Left kidney (tissue), 2 donors: Measurements from ENCODE around the gene BICC1. TPM values are rescaled to one million over a fixed set of nuclear protein-coding genes. Genes with fewer than 3 reads are reported as not detected.

Source experiments
- DNase-seq: peaks from one replicate; pipeline ENCODE4 v3.0.0-alpha.2; 2013
- polyA plus RNA-seq: library from polyadenylated mRNA; unstranded; fragments of 120-200 nt; gene quantifications from one replicate; pipeline ENCODE4 v1.2.1, GENCODE V29; 2013; ENCODE audit not compliant: insufficient read length

Gene BICC1
- polyA plus RNA-seq, 1 donor: 98.1 TPM

DNA sequence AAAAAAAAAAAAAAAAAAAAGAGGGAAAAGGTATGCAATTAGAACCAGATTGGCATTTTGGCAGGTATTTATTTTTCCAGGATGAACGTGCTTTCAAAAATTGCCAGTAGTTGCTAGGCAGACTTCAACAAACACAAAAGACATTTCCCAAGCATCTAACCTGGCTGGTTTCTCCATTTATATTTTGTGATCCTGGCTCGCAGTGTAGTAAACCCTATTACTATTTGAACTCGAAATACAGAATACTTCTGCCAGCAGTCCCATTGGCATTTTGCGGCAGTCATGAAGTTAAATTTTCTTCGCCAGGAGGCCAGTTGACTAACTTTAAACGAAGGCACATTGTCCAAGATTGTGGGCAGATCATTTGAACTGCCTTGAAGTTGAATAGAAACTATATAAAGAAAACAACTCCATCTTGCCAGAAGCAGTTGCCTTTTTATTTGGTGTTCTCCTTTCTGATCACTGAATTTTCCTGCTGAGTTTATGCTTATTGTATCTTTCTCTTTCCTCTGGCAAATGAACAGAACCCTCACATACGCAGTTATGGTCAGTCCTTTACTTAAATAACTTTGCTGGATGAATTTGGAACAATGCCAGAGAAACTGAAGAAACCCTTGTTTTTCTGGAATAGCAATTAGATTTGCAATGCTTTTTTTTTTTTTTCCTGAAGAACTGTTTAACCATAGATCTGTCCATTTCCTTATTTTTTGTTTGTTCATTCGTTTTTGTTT, 132.9 kb downstream of the BICC1 start:
- no peak for DNase-seq

GRCh38 chr10:58647376-58648112, 134.9 kb downstream of the BICC1 start:
- no peak for DNase-seq

GRCh38 chr10:58648131-58648530, 135.5 kb downstream of the BICC1 start:
- DNase-seq: no peak

DNA sequence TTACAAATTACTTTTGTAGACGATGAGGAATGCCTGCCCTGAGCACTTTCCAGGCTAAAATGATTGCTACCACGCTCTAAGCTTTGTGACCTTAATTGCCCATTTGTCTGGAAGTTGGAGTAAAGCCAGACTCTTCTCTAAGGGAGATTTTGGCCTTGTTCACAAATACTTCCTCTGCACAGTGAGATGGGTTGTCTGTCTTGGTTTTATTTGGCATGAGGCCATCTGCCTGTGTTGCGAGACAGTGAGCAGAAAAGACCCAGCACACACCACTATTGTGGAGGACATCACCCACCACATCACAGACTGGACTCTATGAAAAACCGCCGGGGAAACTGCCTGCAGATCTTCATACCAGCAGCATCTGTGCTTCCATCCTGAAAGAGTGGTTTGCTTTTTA, 138.4 kb downstream of the BICC1 start:
- no peak for DNase-seq

GRCh38 chr10:58651742-58652141, 139.1 kb downstream of the BICC1 start:
- DNase-seq: no peak

DNA sequence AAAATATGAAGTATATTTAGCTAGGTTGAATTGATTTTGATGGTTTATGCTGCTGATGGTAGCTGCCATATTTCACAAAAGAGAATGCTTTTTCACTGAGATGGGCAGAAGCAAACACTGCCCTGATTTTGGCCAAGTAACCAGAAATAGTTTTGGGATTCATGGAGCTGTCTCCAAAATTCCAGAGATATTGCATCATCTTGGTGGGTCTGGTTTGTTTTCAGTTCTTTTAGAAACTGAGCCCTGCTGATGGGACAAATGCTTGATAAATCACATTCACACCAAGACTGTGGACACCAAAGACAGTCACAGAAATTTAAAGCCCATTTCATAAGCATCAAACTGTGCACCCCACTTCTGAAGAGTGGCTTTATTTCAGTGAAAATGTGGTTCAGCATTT, 140.5 kb downstream of the BICC1 start:
- DNase-seq: no peak

DNA sequence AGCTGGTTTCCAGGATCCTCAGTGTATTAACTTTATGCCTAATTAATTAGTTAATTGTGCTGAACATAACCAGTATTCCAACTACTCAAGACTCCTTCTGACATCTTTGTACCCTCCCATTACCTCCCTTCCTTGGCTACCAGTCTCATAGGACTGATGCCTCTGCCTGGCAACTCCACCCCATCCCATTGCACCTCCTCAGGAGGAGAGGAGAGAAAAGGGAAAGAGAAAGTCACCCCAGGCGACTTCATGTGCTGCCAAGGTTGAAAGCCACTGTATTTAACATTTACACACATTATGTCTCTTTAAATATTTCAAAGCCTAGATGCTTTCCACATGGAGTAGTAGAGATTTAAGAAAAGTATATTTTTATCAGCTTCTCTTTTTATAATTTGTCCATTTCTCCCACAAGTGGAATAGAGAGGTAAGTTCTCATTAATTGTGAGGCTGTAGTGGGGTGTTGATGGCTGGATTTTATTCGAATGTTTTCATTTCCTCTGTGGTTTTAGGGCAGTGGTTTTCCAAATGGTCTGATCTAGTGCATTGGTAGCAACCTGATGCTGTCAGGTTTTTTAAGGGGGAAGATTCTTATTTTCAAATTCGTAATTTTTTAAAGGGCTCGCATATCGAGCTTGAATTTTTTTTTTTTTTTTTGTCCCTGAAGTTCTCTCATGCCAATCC, 148.0 kb downstream of the BICC1 start:
- no peak for DNase-seq

GRCh38 chr10:58661336-58661735, 148.7 kb downstream of the BICC1 start:
- no peak for DNase-seq

- DNase-seq: no peak
Measured at GRCh38 chr10:58661902-58662301, 149.2 kb downstream of the BICC1 start.

- no peak for DNase-seq
Measured at GRCh38 chr10:58662314-58662713, 149.6 kb downstream of the BICC1 start.

DNA sequence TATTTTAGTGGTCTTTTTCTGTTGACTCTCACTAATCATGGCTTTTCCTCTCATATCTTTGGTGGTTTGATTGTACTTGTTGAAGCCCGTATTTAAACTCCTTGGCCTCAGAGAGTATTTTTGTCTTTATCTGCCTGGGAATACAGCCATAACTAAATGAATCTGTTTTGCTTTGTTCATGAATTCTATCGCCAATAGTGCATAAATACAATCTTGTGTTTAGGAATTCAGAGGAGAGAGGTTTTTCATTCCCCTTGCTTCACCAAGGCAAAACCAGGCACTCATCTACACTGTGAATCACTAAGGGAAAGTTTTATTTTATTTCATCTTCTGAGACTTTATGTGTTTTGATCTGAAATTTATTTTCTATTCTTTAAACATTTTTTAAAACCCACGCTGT, 152.7 kb downstream of the BICC1 start:
- DNase-seq: no peak

DNA sequence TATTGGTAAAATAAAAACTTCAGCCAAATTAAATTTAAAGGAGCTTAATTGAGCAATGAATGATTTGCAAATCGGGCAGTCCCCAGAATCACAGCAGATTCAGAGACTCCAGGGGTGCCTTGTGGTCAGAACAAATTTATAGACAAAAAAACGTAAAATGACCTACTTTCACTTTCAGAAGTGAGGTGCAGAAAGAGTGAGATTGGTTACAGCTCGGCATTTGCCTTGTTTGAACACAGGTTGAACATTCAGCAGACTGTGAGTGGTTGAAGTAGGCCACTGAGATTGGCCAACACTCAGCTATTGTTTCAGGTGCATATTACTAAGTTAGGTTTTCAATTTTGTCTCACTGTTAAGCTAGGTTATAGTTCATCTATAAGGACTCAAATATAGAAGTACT, 153.4 kb downstream of the BICC1 start:
- no peak for DNase-seq

DNA sequence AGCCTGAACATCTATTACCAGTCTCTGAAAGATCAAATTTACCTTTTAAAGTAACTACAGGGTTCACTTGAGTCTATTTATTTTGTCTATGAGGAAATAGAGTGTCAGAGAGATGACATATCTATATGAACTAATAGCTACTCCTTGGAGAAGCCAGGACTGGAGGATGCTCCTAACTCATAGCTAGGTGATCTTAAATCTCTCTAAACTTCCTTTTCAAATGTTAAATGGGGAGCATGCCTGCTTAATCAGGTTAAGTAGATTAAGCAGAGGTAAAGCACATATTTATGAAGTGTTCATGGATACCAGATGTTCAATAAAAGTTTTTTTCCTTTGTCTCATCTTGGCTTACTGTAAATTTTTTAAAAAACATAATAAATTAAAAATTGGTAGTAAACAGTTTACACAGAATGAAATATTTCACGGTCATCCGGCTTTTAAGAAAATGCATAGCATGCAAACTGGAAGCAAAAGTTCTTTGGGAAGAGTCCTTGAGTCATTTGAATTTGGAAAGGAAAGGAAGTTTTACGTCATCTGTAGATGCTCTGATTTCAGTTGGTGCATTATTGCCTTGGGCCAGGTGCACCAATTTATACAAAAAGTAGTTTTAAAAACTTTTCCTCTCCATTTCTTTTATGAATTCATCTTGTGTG, 155.1 kb downstream of the BICC1 start:
- no peak for DNase-seq

DNA sequence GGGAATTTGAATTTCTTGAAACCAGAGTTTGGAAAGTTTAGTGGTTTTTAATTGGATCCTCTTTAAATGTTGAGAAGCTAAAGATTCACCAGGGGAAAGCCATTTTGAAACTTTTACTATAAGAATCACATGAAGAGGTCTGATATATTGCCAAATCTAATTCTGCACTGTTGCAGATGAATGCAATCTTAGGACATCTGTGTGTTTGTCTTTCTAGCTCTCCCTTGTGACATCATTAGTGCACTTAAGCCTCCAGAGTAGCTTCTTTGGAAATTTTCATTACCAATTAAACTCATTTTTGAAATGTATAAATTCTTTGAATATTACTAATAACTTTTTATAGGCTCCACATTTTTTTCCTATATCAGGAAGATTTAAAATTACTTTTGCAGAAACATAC, 160.2 kb downstream of the BICC1 start:
- DNase-seq: no peak

- no peak for DNase-seq
Measured at GRCh38 chr10:58674251-58674650, 161.6 kb downstream of the BICC1 start.

DNA sequence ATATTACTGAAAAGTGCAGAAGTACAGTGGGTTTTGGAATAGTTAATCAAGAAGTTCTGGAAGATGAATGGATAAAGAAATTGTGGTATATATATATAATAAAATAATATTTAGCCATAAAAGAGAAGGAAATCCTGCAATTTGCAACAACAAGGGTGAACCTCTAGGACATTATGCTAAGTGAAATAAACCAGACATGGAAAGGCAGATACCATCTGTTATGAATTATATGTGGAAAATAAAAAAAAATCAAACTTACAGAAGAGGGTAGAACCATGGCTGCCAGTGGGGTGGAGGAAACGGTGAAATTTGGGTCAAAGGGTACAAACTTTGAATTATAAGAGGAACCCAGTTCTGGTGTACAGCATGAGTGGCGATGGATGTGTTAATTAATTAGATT, 162.6 kb downstream of the BICC1 start:
- no peak for DNase-seq

- DNase-seq: no peak
Measured at GRCh38 chr10:58691528-58691927, 178.9 kb downstream of the BICC1 start.

- no peak for DNase-seq
Measured at GRCh38 chr10:58693919-58694318, 181.2 kb downstream of the BICC1 start.

GRCh38 chr10:58695022-58695421, 182.3 kb downstream of the BICC1 start:
- DNase-seq: no peak

DNA sequence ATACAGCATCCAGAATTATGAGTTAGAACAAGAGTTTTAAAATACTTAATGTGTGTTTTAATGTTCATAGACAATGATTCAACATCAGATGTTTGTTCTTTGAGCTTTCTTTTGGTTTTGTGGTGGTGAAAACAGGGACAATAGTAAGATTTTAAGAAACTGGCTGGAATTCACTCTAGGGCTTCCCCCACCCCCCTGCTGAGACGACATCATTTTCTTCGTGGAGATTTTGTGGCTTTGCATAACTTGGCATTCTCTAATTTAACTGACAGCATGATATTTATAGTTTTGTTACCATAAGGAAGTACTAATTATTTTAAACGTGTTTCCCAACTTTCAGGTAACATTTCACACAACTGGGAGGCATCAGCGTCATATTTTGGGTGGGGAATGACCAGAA, 184.1 kb downstream of the BICC1 start:
- no peak for DNase-seq

DNA sequence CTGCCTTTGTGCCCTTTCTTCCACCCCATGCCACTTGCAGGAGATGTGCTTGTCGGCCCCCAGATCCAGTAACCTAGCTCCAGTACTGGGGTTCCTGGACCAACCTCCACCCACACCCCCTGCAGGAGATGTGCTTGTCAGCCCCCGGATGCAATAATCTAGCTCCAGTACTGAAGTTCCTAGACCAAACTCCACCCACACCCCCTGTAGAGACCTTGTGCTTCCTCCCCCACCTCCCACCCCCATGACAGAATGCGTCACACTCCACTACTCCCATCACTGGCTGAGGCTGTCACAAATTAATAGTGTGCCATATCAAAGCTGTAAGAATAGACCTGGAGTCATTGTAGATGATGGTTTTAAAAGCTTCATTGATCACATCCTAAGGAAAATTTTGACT, 185.0 kb downstream of the BICC1 start:
- DNase-seq: no peak

- no peak for DNase-seq
Measured at GRCh38 chr10:58698777-58699356, 186.2 kb downstream of the BICC1 start.
